ENCODE data around the gene NEK4. TPM values are rescaled to one million over a fixed set of nuclear protein-coding genes. Genes with fewer than 3 reads are reported as not detected.
"Not testable (repeated sequence)": the region's sequence is repeated elsewhere in the genome, so short reads cannot be mapped to it uniquely, and the experiment has no call there.

Gene NEK4
- total and polyA plus RNA-seq, 7 experiments from 2014 or later: 9.0 to 28.4 (median 15.4) TPM

- intact Hi-C loops (cut with micrococcal nuclease): no loop called here
- H3K36me3 Mint-ChIP-seq: peaks cover 18 to 45% (median 37%) of the 10 kb centered on the region in 5 donors
Measured at GRCh38 chr3:52678265-52679198, 92.2 kb downstream of the NEK4 start.

GRCh38 chr3:52676201-52676600 lies 94.5 kb downstream of the NEK4 start:
- intact Hi-C loops (cut with micrococcal nuclease); H3K4me3 Mint-ChIP-seq; H3K4me3 ChIP-seq (ENCODE audit: low read length); H3K27ac ChIP-seq (ENCODE audit: low read depth, low read length); H3K27ac Mint-ChIP-seq; H3K4me1 ChIP-seq (ENCODE audit: control insufficient read depth in 2 of 2, insufficient read depth in 2 of 2, low read length in 2 of 2); POLR2A ChIA-PET; DNase-seq; H3K9me3 Mint-ChIP-seq; H3K9me3 ChIP-seq (ENCODE audit: control insufficient read depth in 2 of 3, low read length in 3 of 3); H3K27me3 Mint-ChIP-seq; CTCF ChIA-PET; ATAC-seq; H3K27me3 ChIP-seq (ENCODE audit: control insufficient read depth in 2 of 2, insufficient read depth in 2 of 2, low read length in 2 of 2): not testable (repeated sequence)
- Mint-ChIP-seq H3K4me1 (peaks cover 16 to 40% (median 26%) of the 10 kb centered on the region in 7 donors), H3K36me3 (peaks cover 25 to 47% (median 42%) of the 10 kb centered on the region in 5 donors)
- peaks cover 21 to 61% (median 30%) of the 10 kb centered on the region in 3 experiments for H3K36me3 ChIP-seq (ENCODE audit: control insufficient read depth in 2 of 3, insufficient read depth in 3 of 3, low read length in 3 of 3)

More at GRCh38 chr3:52678265-52679198, 92.2 kb downstream of the NEK4 start:
- H3K4me3 Mint-ChIP-seq: no peak overlapping the region
- peak overlapping the region in 2 of 9 donors; percentile 10 to 69 for H3K27ac Mint-ChIP-seq
- no peaks in the 10 kb centered on the region for H3K9me3 ChIP-seq (ENCODE audit: control insufficient read depth in 2 of 3, low read length in 3 of 3)
- H3K27ac ChIP-seq (ENCODE audit: low read depth, low read length): no peak overlapping the region
- peaks cover 25 to 45% (median 31%) of the 10 kb centered on the region in 7 donors for H3K4me1 Mint-ChIP-seq
- ChIA-PET CTCF (interaction anchor here (0.6 kb wide), 1 partner anchor 789 kb away, joined by 3 read pairs; no protein-coding TSS in a partner anchor), POLR2A (no interaction called here)
- H3K36me3 ChIP-seq (ENCODE audit: control insufficient read depth in 2 of 3, insufficient read depth in 3 of 3, low read length in 3 of 3): peaks cover 11 to 45% (median 33%) of the 10 kb centered on the region in 3 experiments
- H3K4me1 ChIP-seq (ENCODE audit: control insufficient read depth in 2 of 2, insufficient read depth in 2 of 2, low read length in 2 of 2): no peaks in the 10 kb centered on the region
- no peak for ATAC-seq
- no peaks in the 10 kb centered on the region for H3K9me3 Mint-ChIP-seq
- no peak overlapping the region for H3K4me3 ChIP-seq (ENCODE audit: low read length)
- H3K27me3 ChIP-seq (ENCODE audit: control insufficient read depth in 2 of 2, insufficient read depth in 2 of 2, low read length in 2 of 2): no peaks in the 10 kb centered on the region
- no peak for DNase-seq
- no peaks in the 10 kb centered on the region for H3K27me3 Mint-ChIP-seq

GRCh38 chr3:52671676-52672075 lies 99.1 kb downstream of the NEK4 start:
- H3K4me1 Mint-ChIP-seq: peaks cover 14 to 32% (median 24%) of the 10 kb centered on the region in 7 donors
- POLR2A ChIA-PET: no interaction called here
- H3K9me3 ChIP-seq (ENCODE audit: control insufficient read depth in 2 of 3, low read length in 3 of 3): no peaks in the 10 kb centered on the region
- H3K27ac ChIP-seq (ENCODE audit: low read depth, low read length): no peak overlapping the region
- H3K4me1 ChIP-seq (ENCODE audit: control insufficient read depth in 2 of 2, insufficient read depth in 2 of 2, low read length in 2 of 2): peaks cover 0 to 14% of the 10 kb centered on the region in 2 donors
- H3K9me3 Mint-ChIP-seq: no peaks in the 10 kb centered on the region
- no peaks in the 10 kb centered on the region for H3K27me3 ChIP-seq (ENCODE audit: control insufficient read depth in 2 of 2, insufficient read depth in 2 of 2, low read length in 2 of 2)
- intact Hi-C loops (cut with micrococcal nuclease): loop anchor here in 1 of 2 donors (2.0 kb wide), 1 partner anchor 13 kb away; the partner anchor contains the start of gene PBRM1
- DNase-seq (no peak), ATAC-seq (no peak)
- CTCF ChIA-PET: no interaction called here
- peaks cover 10 to 46% (median 31%) of the 10 kb centered on the region in 5 donors for H3K36me3 Mint-ChIP-seq
- H3K27ac Mint-ChIP-seq: peak overlapping the region in 2 of 9 donors; percentile 12 to 49
- H3K4me3 ChIP-seq (ENCODE audit: low read length): no peak overlapping the region
- no peaks in the 10 kb centered on the region for H3K27me3 Mint-ChIP-seq
- peaks cover 0 to 47% (median 14%) of the 10 kb centered on the region in 3 experiments for H3K36me3 ChIP-seq (ENCODE audit: control insufficient read depth in 2 of 3, insufficient read depth in 3 of 3, low read length in 3 of 3)
- H3K4me3 Mint-ChIP-seq: peak overlapping the region in 1 of 10 donors; percentile 29

- Mint-ChIP-seq H3K36me3 (peaks cover 7 to 41% (median 28%) of the 10 kb centered on the region in 5 donors), H3K4me3 (peak overlapping the region in 1 of 10 donors; percentile 62), H3K9me3 (no peaks in the 10 kb centered on the region), H3K4me1 (peaks cover 14 to 31% (median 24%) of the 10 kb centered on the region in 7 donors), H3K27me3 (no peaks in the 10 kb centered on the region), H3K27ac (peak overlapping the region in 6 of 9 donors; percentile 25 to 85 (median 45))
- peak; percentile 89 for ATAC-seq
- no peak overlapping the region for H3K27ac ChIP-seq (ENCODE audit: low read depth, low read length)
- no peak overlapping the region for H3K4me3 ChIP-seq (ENCODE audit: low read length)
- peak in 1 of 9 donors; percentile 56 for DNase-seq
- no peaks in the 10 kb centered on the region for H3K27me3 ChIP-seq (ENCODE audit: control insufficient read depth in 2 of 2, insufficient read depth in 2 of 2, low read length in 2 of 2)
- POLR2A ChIA-PET: interaction anchor here (0.7 kb wide), 1 partner anchor 67 kb away, joined by 3 read pairs; no protein-coding TSS in a partner anchor
- H3K9me3 ChIP-seq (ENCODE audit: control insufficient read depth in 2 of 3, low read length in 3 of 3): no peaks in the 10 kb centered on the region
- peaks cover 0 to 14% of the 10 kb centered on the region in 2 donors for H3K4me1 ChIP-seq (ENCODE audit: control insufficient read depth in 2 of 2, insufficient read depth in 2 of 2, low read length in 2 of 2)
- CTCF ChIA-PET: no interaction called here
- H3K36me3 ChIP-seq (ENCODE audit: control insufficient read depth in 2 of 3, insufficient read depth in 3 of 3, low read length in 3 of 3): peaks cover 0 to 48% (median 10%) of the 10 kb centered on the region in 3 experiments
- intact Hi-C loops (cut with micrococcal nuclease): loop anchor here in 1 of 2 donors (2.0 kb wide), 1 partner anchor 14 kb away; the partner anchor contains the start of gene PBRM1
Measured at GRCh38 chr3:52670621-52671521, 99.9 kb downstream of the NEK4 start.

GRCh38 chr3:52663098-52663497 lies 107.6 kb downstream of the NEK4 start:
- no peaks in the 10 kb centered on the region for H3K9me3 Mint-ChIP-seq
- intact Hi-C loops (cut with micrococcal nuclease): no loop called here
- H3K4me3 Mint-ChIP-seq: no peak overlapping the region
- H3K36me3 ChIP-seq (ENCODE audit: control insufficient read depth in 2 of 3, insufficient read depth in 3 of 3, low read length in 3 of 3): peaks cover 0 to 75% (median 12%) of the 10 kb centered on the region in 3 experiments
- H3K36me3 Mint-ChIP-seq: peaks cover 4 to 52% (median 19%) of the 10 kb centered on the region in 5 donors
- H3K4me1 ChIP-seq (ENCODE audit: control insufficient read depth in 2 of 2, insufficient read depth in 2 of 2, low read length in 2 of 2): no peaks in the 10 kb centered on the region
- H3K9me3 ChIP-seq (ENCODE audit: control insufficient read depth in 2 of 3, low read length in 3 of 3): no peaks in the 10 kb centered on the region
- no peaks in the 10 kb centered on the region for H3K27me3 ChIP-seq (ENCODE audit: control insufficient read depth in 2 of 2, insufficient read depth in 2 of 2, low read length in 2 of 2)
- H3K4me3 ChIP-seq (ENCODE audit: low read length): no peak overlapping the region
- POLR2A ChIA-PET: no interaction called here
- CTCF ChIA-PET: no interaction called here
- peaks cover 0 to 5% (median 2%) of the 10 kb centered on the region in 7 donors for H3K4me1 Mint-ChIP-seq
- no peak for DNase-seq
- no peaks in the 10 kb centered on the region for H3K27me3 Mint-ChIP-seq
- H3K27ac Mint-ChIP-seq: peak overlapping the region in 1 of 9 donors; percentile 50
- no peak for ATAC-seq
- no peak overlapping the region for H3K27ac ChIP-seq (ENCODE audit: low read depth, low read length)

- H3K36me3 ChIP-seq (ENCODE audit: control insufficient read depth in 2 of 3, insufficient read depth in 3 of 3, low read length in 3 of 3): peaks cover 0 to 79% (median 17%) of the 10 kb centered on the region in 3 experiments
- CTCF ChIA-PET: no interaction called here
Measured at GRCh38 chr3:52660046-52660445, 110.7 kb downstream of the NEK4 start.

More at GRCh38 chr3:52660046-52660445, 110.7 kb downstream of the NEK4 start:
- H3K4me3 Mint-ChIP-seq: no peak overlapping the region
- intact Hi-C loops (cut with micrococcal nuclease): no loop called here
- Histone ChIP-seq H3K27ac (ENCODE audit: low read depth, low read length) (no peak overlapping the region), H3K27me3 (ENCODE audit: control insufficient read depth in 2 of 2, insufficient read depth in 2 of 2, low read length in 2 of 2) (no peaks in the 10 kb centered on the region), H3K4me1 (ENCODE audit: control insufficient read depth in 2 of 2, insufficient read depth in 2 of 2, low read length in 2 of 2) (no peaks in the 10 kb centered on the region), H3K4me3 (ENCODE audit: low read length) (no peak overlapping the region), H3K9me3 (ENCODE audit: control insufficient read depth in 2 of 3, low read length in 3 of 3) (no peaks in the 10 kb centered on the region)
- no peaks in the 10 kb centered on the region for H3K27me3 Mint-ChIP-seq
- no peaks in the 10 kb centered on the region for H3K9me3 Mint-ChIP-seq
- peaks cover 0 to 6% (median 4%) of the 10 kb centered on the region in 7 donors for H3K4me1 Mint-ChIP-seq
- ATAC-seq (no peak), DNase-seq (no peak)
- H3K36me3 Mint-ChIP-seq: peaks cover 16 to 54% (median 25%) of the 10 kb centered on the region in 5 donors
- POLR2A ChIA-PET: no interaction called here
- no peak overlapping the region for H3K27ac Mint-ChIP-seq

All from naive thymus-derived CD4-positive, alpha-beta T cell (primary cell).